GM21786 (cell line): ENCODE results near the gene MED27.
"Not testable (repeated sequence)": the region's sequence is repeated elsewhere in the genome, so short reads cannot be mapped to it uniquely, and the experiment has no call there.

ENCODE experiments used
- ATAC-seq: cut with Tn5 transposase; IDR thresholded peaks from one replicate; pipeline ENCODE4 v1.9.1; 2021; ENCODE audit not compliant: unreplicated experiment

The MED27 gene

DNA sequence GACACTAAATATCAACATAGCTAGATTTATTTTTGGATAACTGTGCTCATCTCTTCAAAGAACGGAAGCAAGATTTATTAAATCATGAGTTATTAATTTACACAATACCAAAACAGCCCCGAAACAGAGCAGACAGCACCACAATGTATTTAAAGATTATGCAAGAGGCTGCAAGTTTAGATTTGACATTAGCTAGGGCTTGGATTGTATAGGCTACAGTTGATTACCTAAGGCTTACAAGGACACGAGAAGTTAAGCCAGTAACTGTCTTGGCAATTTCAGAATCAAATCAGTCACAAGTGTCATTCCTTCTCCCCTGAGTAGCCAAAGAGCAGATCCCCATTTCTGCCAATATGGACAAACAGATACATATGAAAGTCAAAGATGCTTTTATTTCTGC is 152.6 kb downstream of the MED27 start:
- no peak for ATAC-seq

DNA sequence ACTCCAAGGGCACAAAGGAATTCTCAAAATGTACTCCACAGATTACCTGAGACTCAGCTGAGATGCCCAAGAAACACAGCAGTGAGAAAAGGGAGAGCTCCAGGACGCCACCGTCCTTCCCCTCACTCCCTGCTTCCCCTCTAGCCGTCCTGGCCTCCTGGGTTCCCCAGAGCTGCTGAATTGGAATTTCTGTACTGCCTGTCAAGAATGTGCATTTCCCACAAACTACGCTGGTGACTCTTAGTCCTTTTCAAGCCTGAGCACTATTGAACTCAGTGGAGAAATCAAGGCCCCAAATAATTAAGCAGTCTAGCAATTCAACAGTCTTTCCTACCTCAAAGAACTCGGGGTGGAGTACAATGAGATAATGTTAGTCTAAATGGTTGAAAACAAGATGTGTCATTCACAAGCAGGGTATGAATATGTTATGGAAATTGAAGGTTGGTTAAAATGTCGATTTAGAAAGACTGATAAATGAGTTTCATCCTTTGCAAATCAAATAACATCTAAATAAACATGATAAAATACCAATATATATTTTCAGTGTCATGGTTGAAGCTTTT is 153.2 kb downstream of the MED27 start:
- ATAC-seq, result no peak

DNA sequence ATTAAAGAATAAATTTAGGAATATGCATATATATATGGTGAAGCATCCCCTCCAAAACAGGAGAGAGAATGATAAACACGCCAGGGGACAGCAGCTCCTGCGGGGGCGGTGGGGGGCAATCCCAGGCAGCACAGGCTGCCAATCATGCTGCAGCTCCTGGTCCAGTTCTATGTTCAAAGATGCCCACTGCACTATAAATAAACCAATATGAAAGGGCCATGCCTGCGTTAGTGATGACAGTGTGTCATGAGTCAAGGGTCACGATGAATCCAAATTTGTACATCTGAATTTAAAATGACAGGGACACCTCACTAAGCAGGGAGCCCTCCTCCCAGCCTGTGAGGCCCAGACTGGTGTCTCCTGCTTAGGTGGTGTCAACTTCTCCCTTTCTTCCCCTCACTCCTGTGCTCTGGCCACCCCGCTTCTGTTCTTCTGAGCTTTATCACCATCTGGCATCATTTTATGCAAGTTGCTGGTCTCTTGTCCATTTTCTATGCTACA is 153.9 kb downstream of the MED27 start:
- no peak for ATAC-seq

DNA sequence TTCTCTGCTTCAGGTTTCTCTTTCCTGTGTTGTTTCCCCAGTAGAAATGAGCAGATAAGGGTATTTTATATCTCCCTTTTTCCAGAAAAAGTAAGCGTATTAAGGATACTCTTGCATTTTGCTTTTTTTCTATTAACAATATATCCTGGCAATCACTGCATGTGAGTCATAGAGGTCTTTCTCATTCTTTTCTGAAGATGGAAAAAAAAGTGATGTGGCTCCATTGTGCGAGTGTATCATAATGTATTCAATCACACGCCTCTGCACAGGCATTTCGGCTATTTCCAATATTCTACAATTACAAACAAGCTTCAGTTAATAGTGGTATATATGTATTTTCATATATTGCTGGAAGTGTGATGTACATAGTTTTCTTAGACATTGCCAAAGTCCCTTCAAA is 155.9 kb downstream of the MED27 start:
- ATAC-seq, result no peak

DNA sequence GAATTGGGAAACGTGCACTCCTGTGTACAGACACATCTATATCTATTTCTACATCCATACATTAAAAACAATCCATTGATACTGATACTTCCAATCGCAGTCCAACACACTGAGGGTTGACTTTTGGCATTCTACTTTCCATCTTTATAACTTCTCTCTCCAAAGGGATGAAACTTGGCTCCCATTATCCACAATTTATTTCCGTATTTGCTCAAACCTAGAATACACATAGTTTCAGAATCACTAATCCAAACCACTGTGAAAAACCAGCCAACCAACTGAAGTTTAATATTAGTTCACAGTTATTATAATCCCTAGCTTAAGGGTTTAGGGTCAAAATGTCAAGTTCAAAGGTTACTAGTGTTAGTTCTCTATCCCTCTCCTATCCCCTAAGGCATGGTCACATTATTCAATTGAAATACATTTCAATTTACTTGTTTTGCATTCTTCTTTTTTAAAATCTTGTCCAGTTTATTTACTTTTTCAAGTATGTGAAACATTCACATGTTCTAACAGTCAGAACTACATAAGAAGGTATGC is 156.5 kb downstream of the MED27 start:
- ATAC-seq, result no peak

DNA sequence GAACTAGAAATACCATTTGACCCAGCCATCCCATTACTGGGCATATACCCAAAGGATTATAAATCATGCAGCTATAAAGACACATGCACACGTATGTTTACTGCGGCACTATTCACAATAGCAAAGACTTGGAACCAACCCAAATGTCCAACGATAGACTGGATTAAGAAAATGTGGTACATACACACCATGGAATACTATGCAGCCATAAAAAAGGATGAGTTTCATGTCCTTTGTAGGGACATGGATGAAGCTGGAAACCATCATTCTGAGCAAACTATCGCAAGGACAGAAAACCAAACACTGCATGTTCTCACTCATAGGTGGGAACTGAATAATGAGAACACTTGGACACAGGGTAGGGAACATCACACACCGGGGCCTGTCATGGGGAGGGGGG is 158.0 kb downstream of the MED27 start:
- not testable (repeated sequence) for ATAC-seq

DNA sequence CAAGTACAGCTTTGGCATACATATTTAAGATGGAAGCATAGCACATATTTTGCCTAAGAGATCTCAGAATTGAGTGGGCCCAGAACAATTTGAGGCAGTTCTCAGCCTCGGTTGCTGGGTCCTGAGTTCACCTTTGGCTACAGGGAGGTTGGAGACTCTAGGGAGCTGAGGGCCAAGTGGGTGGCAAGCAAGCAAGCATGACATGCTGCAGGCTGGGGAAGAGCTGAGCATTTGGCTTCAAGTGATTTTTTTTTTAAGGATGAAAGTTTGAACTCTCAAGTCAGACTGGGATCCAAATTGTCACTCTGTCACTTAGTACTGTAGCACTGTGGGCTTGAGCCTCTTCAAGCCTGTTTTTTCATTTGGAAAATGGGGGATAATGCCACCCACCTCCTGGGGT is 160.5 kb downstream of the MED27 start:
- no peak for ATAC-seq

DNA sequence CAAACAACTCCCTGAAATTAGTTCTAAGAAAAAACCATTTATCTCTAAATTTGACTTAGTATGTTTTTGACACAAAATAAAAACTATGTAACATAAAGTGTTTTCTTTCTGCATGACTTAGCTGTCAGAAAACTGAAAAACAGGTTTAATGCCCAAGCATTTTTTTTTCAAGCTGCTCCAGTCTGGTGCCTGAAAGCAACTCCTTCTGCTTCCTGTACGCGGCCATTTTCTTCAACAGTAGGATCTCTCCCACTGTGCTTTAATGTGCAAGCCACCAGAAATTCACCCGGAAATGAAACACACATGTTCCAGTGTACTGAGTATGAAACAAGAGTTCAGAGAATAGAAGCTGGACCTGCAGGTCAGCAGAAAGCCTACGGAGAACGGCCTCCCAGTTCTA is 161.2 kb downstream of the MED27 start:
- ATAC-seq, result no peak

DNA sequence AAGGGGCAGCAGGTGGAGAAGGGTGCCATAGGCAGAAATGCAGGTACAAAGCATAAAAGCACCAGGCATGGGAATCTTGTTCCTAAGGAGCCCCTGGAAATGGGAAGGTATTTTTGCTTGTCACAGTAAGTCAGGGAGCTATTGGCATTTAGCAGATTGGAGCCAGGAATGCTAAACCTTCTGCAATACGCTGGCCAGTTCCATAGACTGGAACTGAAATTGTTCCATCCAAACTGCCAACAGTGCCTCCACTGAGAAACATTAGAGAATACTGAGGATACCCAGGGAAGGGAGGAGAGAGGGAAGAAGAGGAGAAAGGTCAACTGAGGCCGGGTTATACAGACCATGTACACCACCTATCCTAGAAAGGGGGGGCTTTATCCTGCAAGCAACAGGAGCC is 162.7 kb downstream of the MED27 start:
- ATAC-seq, result no peak

DNA sequence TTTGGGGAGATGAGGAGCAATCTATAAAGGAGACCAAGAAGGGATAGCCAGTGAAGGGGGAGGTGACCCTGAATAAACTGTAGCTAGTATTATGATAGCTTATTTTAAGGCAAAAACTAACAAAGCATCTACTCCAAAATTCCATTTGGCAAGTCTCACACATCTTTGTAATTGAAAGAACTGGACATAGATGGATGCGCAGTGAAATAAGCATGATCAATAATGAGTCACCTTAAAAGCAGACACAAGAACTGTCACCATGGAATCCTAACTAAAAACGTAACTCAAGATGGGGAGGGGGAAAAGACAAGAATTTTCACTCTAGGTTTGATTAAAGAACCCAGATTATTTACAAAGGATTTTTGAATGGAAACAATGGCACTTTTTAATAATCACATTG is 164.5 kb downstream of the MED27 start:
- no peak for ATAC-seq

DNA sequence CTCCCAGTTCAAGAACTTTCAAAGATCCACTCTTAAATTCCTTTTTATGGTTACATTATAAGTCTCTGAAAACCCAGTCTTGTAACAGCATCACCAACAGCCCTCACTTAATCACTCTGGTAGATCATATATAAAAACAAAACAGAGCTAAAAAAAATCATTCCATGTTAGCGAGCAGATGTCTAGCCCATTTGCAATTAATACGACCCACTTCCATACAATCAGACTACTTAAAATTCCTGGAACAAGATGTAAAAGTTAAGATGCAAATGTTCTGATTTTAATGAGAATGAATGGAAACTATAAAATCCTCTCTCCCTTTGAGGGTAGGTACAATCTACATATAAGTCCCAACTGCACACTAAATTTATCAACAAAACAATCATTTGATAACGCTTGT is 167.0 kb downstream of the MED27 start:
- ATAC-seq, result no peak

DNA sequence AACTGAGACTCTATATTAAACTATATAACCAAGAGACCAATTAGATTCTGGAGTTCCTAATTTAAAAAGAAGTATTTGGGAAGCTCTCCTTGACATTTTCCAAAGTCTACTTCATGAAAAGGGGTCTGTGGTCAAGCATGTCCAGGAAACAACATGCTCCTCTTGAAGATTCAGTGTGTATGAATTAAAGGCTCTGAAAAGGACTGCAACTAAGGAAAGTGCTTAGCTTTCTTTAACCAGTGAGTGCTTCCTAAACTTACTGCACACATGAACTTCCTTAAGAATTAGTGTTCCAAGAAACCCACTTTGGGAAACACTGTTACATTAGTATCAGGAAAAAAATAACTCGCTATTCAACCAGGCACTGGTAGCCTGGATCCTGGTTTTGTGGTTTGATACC is 167.6 kb downstream of the MED27 start:
- no peak for ATAC-seq

DNA sequence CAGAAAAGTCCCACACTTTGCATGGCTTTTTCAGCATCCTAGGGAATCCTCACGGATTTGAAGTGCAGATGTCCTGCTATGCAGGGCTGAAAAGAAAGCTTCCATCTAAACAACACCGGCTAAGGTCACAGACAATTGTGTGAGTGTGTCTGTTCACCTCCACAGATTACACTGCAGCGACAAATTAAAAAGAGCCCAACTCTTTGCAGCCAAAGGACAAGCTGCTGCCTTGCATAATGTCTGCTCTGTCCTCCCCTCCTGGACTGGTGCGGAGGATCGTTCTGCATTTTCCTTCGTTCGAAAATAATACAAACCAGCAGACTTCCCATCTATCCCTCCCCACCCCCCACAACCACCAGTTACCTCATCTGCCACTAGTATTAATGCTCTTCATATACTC is 169.1 kb downstream of the MED27 start:
- ATAC-seq, result no peak

DNA sequence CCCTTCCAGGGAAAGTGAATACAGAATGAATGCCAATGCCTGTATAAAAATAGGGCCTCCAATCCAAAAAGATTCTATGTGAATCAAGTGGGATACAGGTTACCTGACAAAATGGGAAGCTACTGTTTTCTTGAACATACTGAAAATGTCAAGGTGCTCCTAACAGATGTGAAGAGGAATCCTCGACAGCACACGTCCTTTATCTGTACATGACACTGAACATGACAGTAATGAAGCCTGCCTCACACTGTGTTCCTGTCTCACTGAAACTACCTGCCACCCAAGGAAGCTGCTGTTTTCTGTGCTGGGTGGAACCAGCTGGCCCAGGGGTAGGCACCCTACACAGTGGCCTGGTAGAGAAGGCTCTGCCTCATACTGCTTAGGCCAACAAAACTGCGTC is 174.5 kb downstream of the MED27 start:
- no peak for ATAC-seq

DNA sequence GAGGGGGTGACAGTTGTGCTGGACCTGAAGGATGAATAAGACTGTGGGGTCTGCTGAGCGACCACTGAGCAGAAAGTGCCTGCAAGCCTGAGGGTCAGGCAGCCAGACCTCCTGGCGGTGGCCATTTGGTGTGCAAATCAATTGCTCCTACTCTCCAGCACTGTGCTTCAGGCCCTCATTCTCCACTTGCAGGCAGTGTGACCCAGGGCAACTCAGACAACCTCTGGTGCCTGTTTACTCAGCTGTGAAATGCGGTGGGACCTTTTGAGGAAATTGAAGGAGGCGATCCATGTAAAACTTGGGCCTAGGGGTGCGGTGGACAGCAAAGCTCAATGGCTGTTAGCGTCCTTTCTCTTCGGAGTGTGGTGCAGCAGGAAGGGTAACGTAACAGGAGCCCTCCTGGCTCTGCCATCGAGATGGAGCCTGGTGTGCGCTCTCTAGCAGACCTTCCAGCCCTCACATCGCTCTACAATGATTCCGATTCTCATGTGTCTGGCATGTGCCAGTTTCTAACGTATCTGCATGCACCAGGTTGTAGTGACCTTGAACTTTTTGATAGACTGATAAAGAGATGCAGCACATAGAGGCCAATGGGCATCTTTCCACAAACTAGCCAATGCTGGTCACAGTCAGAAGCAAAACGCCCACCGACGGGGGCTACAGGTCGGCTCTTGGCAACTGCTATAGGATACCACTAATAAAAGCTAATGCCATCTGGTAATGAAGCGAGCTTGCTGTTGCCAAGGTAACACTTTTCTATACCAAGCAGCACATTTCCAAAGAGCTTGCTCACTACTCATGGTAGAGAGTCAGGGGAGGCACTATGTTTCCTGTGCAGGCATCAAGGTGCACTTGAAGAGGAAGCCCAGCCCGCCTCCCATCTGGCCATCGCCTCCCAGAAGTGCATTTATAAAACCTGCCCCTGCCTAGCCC is 180.1 kb downstream of the MED27 start:
- ATAC-seq, result no peak

DNA sequence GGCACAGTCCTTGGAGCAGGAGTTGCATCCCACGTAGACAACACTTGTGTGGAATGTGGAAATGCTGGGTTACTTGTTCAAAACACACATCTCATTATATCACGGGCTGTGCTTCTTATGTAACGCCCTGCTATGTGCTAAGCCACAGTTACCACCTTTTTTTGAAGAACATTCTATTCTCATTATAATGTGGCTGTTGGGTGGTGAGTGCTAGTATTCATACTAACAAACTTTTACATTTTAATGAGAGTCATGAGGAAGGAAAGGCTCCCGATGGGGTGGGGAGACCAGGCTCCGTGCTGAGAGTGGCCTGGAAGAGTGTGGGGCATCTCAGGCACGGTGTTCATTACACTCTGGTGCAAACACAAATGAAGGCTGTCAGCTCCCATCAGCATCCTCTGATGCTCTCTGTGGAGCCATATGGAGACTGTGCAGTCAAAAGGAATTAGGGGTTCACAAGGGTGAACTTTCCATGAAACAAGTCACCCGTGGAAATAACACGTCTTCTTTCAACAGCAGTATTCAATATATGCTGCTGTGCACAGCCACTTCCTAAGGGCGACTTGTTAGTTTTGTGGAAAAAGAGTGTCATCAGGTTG is 186.7 kb downstream of the MED27 start:
- no peak for ATAC-seq

DNA sequence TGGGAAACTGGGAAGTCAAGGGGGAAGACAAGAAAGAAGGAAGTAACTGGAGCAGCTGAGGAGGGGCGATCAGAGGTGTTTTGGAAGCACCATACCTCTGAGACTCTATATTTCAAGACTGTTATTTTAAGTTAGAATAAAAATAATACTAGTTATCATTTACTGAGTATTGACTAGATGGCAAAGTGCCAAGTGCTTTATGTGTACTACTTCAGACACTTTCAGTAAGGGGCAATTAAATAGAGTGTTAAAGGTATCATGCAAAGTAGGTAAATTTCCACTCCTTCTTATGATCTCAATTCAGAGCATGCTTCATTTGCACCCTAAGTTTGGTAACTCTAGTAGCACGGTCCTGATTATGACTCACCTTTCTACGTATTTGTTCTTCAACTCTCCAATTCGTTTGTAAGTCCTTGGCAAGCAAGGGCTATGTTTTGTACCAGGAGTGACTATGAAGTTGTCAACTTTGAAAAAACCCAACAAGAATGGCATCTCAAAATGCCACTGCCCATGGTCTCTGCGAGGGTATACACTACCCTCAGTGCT is 187.4 kb downstream of the MED27 start:
- ATAC-seq, result no peak

DNA sequence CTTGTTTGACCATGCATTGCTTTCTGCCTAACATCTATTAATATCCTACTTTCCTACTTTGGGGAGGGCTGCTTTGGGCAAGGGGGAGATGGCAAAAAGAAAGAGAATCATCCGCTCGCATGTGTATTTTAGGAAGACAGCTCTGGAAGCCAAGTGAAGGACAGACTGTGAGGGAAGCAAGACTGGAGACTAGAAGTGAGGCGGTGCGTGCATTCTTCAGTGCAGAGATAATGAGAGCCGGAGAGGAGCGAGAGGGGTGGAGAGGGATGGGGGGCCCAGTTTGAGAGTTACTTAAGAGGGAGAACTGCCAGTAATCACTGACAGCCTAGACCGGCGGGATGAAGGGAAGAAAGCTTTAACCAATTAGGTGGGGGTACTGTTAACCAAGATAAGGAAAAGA is 188.1 kb downstream of the MED27 start:
- no peak for ATAC-seq

DNA sequence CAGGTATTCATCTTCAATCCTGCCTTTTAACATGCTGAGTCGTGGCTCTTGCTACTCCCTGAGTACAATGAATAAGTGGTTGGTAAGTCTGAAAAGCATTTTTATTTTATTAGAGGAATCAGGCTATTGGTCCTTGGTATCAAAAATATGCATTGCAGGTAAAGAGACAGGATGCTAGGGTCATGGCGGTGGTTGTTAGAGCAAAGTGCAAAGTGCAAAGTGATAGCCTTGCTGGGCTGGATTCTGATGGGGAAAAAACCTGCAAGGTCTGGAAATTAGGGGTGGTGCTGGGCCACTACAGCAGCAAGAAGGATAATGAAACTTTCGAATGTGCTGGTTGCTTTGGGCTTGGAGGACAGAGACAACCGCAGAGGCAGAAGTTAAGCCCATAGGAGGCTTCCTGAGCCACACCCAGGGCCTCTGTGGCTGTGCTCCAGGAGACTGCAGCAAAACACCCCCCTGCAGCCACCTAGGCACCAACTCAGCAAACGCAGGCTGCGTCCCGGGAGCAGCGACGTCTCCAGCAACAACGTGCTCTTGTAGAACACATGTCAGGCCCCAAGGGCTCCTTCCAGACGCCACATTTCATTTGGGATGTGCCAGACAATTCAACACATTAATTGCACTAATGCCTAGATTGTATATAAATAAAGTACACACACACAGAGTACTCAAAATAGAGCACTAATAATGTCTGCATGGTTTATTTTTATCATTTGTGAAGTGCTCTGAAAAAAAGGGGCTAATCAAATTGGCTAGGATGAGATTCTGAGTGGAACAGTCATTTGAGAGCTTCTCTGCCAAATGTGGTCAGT is 190.0 kb downstream of the MED27 start:
- no peak for ATAC-seq

DNA sequence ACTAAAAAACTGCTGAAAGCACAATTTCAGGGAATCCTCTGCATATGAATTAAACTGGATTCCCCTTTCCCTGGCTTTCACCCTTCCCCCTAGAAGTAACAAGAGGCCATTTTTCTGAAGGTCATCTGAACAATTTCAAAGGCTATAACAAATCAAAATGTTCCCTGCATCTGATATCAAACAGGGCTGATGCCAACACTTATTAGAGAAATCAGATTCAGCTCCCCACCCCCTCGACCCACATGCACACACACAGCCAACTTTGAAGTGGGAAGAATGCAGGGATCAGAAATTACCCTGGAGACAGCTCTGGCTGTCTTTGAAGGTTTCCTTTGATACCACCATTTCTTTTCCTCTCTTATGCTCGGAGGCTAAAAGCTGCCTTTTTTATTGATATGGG is 190.7 kb downstream of the MED27 start:
- no peak for ATAC-seq

DNA sequence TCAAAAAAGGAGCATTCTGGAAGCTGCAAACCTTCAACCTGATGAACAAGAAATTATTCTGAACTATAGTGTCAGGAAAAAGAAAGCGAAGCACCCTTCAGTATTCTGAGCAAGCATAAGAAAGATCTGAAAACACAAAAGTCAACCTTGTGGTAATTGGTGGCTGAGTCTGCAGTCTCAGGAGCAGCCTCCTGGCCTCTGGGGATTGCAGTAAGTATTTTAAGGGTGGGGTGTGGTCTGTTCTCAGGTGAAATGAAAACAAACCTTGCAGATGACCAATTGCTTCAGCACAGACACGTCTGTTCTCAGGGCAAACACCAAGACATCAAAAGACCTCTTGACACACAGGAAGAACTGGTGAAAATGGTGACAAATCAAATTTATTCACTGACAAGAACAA is 192.0 kb downstream of the MED27 start:
- ATAC-seq, result no peak
